ENCODE results near the gene NDUFAF8. TPM values are rescaled to one million over a fixed set of nuclear protein-coding genes. Genes with fewer than 3 reads are reported as not detected.
A peak's percentile ranks its signal among the peaks of the same experiment; 100 is the strongest.

The NDUFAF8 gene
- total RNA-seq, 1 experiment from 2014 or later = 60.1 TPM

DNA sequence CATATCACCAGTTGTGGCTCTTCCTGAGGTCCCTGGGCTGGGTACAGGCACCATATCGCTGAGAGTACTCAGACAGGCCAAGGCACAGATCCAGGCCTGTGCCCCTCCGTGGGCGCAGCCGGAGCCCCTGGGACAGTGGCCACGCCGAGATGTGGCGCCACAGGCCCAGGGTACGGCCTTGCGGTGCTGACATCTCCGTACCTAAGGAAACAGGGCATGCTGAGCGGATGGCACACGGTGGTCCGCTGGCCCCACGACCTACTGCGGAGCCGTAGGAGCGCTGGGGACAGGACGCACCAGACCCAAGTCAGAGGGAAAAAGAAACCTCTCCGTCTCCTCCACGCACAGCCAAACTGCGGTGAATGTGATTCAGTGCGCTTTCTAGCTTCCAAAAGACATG is 26.5 kb downstream of the NDUFAF8 start:
- H2BK120ac ChIP-seq (ENCODE audit: low read depth, low read length, poor library complexity, severe bottlenecking) = no peak overlapping the region
- H3K79me1 ChIP-seq (ENCODE audit: insufficient read depth, low read depth, low read length, poor library complexity, severe bottlenecking) = no peaks in the 10 kb centered on the region
- Mint-ChIP-seq H3K4me3 (no peak overlapping the region), H3K4me1 (no peaks in the 10 kb centered on the region), H3K27me3 (ENCODE audit: low read depth) (no peaks in the 10 kb centered on the region), H3K27ac (peak overlapping the region in 1 of 3 experiments; percentile 59; a peak in 1 of 7 replicates), H3K36me3 (ENCODE audit: insufficient read depth in 1 of 3, low read depth in 3 of 3) (peaks cover 3 to 49% (median 42%) of the 10 kb centered on the region in 3 experiments; a peak in 6 of 7 replicates), H3K9me3 (no peaks in the 10 kb centered on the region)
- no peak overlapping the region for H2AFZ ChIP-seq (ENCODE audit: low read length)
- no peak overlapping the region for H2BK15ac ChIP-seq (ENCODE audit: low read depth, low read length)
- H3K56ac ChIP-seq (ENCODE audit: insufficient read length, low read depth, low read length) = no peak overlapping the region
- H3K9me3 ChIP-seq (ENCODE audit: control insufficient read depth, low read depth, low read length) = no peaks in the 10 kb centered on the region
- TF ChIP-seq, protein P1, sequence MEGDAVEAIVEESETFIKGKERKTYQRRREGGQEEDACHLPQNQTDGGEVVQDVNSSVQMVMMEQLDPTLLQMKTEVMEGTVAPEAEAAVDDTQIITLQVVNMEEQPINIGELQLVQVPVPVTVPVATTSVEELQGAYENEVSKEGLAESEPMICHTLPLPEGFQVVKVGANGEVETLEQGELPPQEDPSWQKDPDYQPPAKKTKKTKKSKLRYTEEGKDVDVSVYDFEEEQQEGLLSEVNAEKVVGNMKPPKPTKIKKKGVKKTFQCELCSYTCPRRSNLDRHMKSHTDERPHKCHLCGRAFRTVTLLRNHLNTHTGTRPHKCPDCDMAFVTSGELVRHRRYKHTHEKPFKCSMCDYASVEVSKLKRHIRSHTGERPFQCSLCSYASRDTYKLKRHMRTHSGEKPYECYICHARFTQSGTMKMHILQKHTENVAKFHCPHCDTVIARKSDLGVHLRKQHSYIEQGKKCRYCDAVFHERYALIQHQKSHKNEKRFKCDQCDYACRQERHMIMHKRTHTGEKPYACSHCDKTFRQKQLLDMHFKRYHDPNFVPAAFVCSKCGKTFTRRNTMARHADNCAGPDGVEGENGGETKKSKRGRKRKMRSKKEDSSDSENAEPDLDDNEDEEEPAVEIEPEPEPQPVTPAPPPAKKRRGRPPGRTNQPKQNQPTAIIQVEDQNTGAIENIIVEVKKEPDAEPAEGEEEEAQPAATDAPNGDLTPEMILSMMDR (conservative IDR thresholded peaks at IDR 0.05) = no peak
- H3K27ac ChIP-seq (ENCODE audit: insufficient read length, low read depth, low read length) = no peak overlapping the region
- H3K27me3 ChIP-seq (ENCODE audit: insufficient read depth, low read length) = no peaks in the 10 kb centered on the region
- H4K20me1 ChIP-seq (ENCODE audit: control insufficient read depth, insufficient read depth, insufficient read length) = no peaks in the 10 kb centered on the region
- no peak overlapping the region for H4K5ac ChIP-seq (ENCODE audit: insufficient read length, low read depth, low read length)
- H2BK5ac ChIP-seq (ENCODE audit: insufficient read length, low read length) = no peak overlapping the region
- H3K23me2 ChIP-seq (ENCODE audit: insufficient read length, low read depth, low read length, poor library complexity, severe bottlenecking) = no peaks in the 10 kb centered on the region
- H3K4ac ChIP-seq (ENCODE audit: low read depth, low read length) = no peak overlapping the region
- H3K9ac ChIP-seq (ENCODE audit: extremely low read depth, insufficient read length, low read length) = no peak overlapping the region
- DNase-seq = no peak
- H3T11ph ChIP-seq (ENCODE audit: low read length) = no peak overlapping the region
- no peak overlapping the region for H4K91ac ChIP-seq (ENCODE audit: insufficient read length, low read depth, low read length)
- H2BK12ac ChIP-seq (ENCODE audit: insufficient read length, low read depth, low read length) = no peak overlapping the region
- H2AK5ac ChIP-seq (ENCODE audit: insufficient read length, low read length) = no peak overlapping the region
- no peak overlapping the region for H3K4me2 ChIP-seq (ENCODE audit: insufficient read depth, insufficient read length, low read length)
- H3K4me1 ChIP-seq (ENCODE audit: insufficient read depth, low read length) = no peaks in the 10 kb centered on the region
- no peak overlapping the region for H3K23ac ChIP-seq (ENCODE audit: insufficient read length, low read depth, low read length)
- H2BK20ac ChIP-seq (ENCODE audit: low read depth, low read length, poor library complexity, severe bottlenecking) = no peak overlapping the region
- H3K79me2 ChIP-seq (ENCODE audit: insufficient read depth, low read length) = no peaks in the 10 kb centered on the region
- H3K18ac ChIP-seq (ENCODE audit: insufficient read length, low read depth, low read length) = no peak overlapping the region
- no CpG with 5 or more reads among the region's 22 CpGs for WGBS (ENCODE audit: extremely low coverage, insufficient read length, low lambda C conversion rate)
- no peak overlapping the region for H4K8ac ChIP-seq (replicated peaks; ENCODE audit: insufficient read length, low read depth, low read length)
- H3K14ac ChIP-seq (ENCODE audit: insufficient read depth, low read length) = no peak overlapping the region
